ENCODE results near the gene HLCS.
A peak's percentile ranks its signal among the peaks of the same experiment; 100 is the strongest.

HLCS gene

DNA sequence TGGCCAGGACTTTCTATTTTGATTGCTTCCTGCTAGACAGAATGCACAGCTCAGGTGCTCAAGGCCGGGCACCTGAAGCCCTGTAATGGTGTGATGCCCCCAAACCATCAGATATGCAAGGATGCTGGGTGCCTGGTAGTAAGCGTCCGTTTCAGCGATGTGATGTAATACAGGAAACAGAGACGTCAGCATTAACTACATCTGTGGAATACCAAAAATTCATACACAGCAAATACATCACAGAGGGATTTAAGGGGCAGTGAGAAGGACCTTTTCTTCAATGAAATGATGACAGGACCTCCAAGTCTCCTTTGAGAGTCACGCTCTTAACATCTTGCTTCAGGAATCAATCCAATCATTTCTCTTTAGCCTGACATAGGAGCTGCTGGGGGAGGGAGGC is 203.2 kb downstream of the HLCS start:
- no peak for DNase-seq

DNA sequence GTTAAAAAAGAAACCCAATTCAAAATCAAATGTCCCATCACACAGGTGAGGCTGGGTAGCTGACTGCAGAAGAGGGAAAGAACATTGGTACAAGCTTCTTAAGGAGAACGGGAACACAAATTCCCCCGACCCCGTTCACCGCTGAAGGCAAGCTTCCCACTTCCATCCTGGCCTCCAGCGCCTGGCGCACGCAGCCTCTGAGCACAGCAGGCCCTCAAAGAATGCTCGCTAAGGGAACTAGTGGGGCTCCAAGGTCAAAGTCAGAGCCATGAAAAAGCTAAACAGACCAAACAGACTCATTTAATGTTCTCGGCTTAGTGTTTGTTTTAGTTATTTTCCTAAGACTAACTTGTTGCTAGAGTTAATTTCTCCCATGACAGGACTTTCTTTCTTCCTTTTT is 203.8 kb downstream of the HLCS start:
- DNase-seq = no peak

DNA sequence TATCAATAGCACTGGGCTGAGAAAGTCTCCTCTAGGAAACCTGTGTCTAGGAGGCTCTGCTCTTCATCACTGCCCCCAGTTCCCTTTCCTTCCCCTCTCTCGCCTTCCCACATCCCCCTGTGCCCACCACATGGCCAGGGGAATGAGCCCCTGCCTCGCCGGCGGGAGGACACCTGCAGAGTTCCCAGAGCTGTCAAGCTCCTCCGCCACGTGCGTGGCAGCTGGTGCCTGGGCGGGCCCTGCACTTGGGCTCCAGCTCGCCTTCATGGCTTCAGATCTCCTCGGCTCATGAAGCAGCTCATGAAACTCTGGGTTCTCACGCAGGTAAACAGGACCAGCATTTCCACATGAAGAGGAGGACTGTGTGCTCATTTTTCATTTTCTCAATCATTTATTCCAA is 204.8 kb downstream of the HLCS start:
- DNase-seq = no peak

DNA sequence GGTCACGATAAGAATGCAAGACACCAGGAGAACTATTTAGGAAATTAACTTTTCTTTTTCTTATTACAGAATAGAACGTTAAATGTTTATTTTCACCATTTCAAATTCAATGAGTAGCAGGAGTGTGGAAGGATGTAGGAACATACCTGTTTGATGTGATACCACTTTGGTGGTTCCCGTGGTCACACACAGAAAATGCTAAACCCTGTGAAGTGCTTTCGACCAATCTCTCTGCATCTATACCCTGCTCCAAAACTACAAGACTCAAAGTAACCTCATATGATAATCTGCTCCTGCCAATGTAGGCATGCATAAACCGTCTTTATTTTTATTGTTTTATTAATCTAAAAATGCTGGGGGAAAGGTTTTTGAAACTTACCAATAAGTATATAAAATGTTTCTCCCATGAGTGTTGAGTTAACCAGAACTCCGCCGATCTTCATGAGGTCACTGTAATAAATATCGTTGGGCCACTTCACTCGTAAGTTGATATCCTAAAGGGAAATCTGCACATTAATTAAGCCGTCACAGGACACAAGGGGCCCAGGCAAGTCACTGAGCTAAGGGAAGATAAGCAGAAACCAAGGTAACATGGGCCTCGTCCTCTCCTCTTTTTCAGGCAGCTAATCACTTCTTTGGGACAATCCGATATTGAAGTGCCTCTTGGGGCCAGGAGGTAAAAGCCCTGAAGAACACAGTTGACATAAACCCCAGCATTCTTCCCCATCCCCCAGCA is 207.0 kb downstream of the HLCS start:
- DNase-seq = no peak

DNA sequence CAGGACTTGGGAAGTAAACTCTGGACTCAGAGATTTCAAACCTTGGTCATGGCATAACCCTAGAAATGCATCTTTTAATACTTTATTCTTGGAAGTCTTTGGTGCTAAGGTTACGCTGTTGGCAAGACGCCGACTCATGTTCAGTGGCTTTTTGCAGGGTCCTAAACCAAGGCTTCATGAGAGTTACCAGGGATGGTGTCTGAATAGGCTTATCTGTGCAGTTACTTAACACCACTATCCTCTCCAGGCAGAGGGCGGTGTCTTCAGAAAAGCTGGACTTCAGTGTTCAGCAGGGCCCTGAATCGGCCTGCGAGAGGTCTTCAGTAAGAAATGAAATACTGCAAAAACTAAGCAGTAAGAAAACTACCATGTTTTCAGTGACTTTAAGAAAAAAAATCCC is 209.3 kb downstream of the HLCS start:
- no peak for DNase-seq

DNA sequence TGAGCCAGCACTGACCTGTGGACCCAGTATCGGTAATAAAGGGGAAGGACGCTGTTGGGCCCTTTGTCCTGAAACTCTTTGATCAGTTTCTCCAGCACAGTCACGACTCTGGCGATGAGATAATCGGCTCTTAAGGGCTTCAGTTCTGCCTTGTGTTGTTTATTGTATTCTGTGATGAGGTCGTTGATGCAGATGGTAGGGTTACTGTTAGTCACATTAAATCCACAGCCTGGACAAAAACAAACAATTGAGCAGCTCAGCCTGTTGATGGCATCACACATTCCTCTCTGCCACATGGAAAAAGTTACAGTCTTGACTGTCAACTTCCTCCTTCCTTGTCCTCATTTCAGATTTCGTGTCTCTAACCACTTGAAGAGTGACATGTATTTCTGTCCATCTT is 209.9 kb downstream of the HLCS start:
- no peak for DNase-seq

DNA sequence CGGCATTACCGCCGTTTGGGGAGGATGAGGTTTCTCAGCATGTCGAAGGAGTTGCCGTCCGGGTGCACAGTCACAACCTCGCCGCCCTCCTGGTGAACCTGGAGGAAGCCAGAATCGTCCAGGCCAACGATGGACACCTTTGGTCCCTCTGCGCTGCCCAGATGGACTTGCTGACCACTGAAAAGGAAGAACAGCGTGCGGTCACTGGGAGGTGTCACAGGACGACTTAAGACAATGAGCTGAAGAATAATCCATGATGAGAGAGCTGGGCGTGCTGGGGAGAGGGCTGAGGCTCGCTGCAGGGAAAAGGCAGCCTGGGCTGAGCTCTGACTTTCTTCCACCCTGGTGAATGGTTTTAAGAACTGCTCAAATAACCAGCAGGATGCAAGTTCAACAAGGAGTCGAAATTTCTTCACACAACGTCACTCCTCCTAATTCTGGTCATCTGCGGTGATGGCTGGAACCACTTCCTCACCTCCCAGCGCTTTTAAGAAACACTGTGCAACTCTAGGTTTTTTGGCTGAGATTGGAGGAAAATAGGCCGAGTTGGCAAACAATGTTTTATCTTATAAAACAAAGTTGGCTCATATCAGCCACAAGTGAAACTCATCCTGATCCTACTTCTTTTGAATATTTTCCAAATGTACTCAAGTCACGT is 212.1 kb downstream of the HLCS start:
- no peak for DNase-seq

DNA sequence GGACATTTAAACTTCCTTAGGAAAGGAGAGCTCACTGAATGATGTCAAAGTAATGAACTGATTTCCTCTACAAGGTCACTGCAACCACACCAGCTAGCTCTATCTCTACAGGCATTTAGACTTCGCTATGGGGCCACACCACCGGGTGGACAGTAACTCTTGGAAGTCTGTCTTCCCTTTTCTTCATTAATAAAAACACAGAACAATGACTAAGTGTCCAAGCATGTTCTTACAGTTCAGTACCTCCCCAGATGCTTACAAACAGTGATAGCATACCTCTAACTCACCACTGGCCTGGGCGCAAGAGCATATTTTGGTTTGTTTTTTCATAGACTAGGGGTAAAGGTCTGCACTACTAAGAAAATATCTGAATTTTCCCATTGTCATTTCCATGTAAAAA is 212.9 kb downstream of the HLCS start:
- no peak for DNase-seq

DNA sequence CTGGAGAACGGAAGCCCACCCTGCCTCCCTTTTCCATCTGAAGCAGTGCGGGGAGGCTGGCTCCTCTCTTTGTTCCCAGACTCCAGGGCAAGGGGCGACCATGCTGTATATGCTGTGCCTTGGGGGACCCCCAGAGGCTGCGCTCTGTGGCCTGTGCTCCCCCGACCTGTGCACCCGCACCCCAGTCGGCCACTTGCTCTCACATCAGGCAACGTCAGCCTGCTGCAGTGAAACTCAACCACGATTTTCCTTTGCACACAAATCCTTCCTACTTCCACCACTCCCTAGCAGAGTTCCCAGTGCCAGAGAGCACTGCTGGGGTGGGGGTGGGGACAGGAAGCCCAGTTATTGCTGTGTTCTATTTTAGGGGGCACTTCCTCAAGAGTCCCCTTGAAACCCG is 215.1 kb downstream of the HLCS start:
- no peak for DNase-seq

DNA sequence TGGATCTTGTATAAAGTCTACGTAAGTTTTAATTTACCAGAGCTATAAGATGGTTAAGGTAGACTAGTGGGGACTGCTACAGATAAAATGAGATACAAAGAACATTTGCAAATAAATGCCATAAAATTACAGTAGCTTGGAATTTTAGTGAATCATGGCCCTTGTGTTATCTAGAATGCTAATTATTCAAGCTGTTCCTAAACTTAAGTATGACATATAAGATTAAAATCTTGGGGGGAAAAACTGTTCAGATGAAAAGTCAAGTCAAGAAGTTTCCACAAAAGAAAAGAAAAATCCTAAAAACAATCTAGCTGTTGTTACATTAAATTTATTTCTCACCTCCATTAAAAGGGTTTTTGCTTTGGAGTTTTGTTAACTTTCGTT is 215.9 kb downstream of the HLCS start:
- DNase-seq = no peak

DNA sequence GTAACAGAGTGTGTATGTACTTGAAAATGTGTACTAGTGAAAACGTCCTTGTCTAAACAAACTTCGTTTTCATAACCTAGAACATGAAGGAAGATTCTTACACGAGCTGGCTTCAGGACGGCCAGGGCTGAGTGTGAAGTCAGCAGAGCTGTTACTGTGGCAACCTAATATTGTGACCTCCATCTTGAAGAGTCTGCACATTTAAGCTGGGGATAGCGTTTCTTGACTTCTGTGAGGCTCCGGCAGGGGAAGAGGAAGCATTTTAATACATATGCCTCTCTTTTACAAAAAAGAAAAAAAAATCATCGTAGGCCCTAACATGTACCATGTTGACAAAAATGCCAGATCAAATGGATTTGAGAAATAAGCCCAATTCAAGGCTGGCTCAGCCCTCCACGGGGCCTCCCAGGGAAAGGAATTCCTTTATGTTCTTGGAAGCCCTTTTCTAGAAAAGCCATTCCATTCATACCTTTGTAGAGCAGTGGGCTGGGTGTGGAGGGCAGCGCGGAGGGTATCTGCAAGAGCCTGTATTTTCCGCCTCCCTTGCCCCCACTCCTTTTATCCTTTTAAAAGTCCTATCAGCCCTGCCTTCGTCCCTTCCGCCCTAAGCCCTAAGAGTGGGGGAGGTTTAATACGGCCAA is 216.4 kb downstream of the HLCS start:
- DNase-seq = no peak

DNA sequence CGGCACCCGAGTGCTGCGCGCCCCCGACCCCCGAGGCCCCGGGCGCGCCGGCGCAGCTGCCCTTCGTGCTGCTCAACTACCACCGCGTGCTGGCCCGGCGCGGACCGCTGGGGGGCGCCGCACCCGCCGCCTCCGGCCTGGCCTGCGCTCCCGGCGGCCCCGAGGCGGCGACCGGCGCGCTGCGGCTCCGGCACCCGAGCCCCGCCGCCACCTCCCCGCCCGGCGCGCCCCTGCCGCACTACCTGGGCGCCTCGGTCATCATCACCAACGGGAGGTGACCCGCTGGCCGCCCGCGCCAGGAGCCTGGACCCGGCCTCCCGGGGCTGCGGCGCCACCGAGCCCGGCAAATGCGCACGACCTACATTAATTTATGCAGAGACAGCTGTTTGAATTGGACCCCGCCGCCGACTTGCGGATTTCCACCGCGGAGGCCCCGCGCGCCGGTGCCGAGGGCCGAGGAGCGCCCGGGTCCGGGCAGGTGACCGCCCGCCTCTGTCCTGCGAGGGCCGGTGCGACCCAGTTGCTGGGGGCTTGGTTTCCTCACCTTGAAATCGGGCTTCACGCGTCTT is 218.6 kb downstream of the HLCS start:
- DNase-seq = no peak

DNA sequence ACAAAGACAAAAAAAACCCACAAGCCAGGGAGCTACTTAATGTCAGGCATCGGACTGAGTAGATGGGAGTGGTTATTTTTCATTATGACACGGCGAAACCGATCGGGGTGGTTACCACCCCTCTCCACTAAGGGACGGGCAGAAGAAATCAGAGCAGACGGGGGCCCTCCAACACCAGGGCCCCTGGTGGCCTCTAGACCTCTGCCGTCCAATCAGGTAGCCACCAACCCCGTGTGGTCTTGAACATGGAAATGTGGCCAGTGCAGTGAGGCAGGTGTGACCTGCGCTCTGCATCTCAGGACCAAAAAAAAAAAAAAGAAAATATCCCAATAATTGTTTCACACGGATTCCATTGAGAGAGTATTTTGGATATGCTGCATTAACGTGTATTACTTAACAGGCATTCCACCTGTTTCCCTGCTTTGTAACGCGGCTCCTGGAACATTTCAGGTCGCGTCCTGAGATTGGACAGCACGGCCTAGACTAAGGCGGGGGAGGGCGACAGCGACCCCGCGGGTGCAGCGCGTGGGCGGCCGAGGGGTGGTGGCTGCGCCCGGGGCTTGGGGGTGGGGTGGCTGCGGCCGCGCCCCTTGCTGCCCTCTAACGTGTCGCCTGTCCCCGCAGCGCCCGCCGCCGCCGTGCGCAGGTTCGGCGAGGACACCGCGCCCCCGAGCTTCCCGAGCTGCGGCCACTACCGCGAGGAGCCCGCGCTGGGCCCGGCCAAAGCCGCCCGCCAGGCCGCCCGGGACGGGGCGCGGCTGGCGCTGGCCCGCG is 219.2 kb downstream of the HLCS start:
- DNase-seq = no peak

DNA sequence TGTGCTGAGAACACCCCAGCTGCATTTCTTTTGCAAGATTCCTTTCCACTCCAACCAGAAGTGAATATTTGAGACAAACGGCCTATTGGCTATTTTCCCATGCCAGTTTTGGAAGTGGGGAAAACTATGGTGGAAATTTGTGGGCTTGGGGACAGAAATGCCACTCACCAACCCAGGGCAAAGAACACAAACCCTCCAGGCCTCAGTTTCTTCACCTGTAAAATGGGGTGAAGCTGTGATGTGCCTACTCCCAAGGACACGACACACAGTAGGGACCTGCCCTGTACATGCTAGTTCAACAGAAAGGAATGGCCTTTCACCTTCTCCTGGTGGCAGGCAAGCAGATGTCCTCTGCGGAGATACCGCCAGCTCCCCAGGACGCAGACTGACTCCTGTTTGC is 221.0 kb downstream of the HLCS start:
- DNase-seq = no peak

DNA sequence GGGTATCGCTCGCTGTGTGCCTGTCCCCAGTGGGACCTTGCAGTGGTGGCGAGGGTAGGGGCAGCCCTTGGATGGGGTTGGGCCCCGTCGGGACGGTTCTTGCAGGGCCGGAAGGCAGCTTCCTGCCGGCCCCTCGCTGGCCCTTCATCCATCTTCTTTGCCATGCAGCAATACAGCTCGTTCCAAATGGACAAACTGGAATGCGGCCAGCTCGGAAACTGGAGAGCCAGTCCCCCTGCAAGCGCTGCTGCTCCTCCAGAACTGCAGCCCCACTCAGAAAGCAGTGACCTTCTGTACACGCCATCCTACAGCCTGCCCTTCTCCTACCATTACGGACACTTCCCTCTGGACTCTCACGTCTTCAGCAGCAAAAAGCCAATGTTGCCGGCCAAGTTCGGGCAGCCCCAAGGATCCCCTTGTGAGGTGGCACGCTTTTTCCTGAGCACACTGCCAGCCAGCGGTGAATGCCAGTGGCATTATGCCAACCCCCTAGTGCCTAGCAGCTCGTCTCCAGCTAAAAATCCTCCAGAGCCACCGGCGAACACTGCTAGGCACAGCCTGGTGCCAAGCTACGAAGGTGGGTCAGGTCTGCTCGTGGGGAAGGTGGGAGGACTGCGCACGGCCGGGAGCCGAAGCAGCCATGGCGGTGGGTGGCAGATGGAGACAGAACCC is 221.8 kb downstream of the HLCS start:
- DNase-seq = peak; percentile 41

DNA sequence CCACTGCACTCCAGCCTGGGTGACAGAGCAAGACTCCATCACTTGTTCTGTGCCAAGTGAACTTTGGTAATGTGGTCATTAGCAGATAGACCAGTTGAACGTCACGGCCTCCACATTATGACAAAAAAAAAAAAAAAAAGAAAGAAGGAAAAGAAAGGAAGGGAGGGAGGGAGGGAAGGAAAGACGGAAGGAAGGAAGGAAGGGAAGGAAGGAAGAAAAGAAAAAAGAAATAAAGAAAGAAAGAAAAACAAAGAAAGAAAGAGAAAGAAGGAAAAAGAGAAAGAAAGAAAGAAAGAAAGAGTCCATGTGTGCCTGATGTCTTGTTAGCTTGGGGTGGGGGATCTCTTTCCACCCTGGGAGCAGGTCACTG is 222.3 kb downstream of the HLCS start:
- DNase-seq = no peak

DNA sequence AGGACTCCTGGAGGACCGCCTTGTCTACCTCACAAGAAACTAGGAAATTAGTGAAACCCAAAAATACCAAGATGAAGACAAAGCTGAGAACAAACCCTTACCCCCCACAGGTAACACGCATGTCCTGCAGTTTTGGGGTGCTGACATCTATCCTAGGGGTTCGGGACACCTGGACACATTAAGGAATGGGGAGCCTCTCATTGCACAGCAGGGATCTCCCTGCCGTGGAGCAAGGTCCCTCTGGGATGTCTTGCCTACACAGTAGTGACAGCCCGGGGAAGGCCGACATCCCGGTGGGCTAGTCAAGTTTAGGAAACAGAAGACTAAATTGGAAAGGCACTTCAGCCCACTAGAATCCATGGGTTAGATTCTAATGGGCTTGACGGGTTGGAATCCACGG is 223.0 kb downstream of the HLCS start:
- DNase-seq = no peak

DNA sequence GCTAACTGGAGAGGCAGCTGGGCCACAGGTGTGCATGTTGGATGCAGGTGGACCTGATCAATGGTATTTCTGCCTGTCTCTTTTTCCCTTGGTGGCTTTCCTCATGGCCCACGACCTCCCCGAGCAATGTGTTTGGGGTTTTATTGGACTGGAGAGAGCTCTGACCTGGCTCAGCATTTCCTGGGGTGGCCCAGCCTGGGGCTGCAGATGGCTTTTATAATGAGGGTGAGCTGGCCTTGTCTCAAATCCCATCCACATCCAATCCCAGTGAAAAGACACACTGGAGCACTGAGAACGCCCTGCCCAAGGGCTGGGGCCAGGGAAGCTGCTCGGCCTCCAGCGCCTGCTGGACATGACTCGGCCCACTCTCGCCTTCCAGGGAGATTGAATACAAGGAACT is 223.5 kb downstream of the HLCS start:
- no peak for DNase-seq

DNA sequence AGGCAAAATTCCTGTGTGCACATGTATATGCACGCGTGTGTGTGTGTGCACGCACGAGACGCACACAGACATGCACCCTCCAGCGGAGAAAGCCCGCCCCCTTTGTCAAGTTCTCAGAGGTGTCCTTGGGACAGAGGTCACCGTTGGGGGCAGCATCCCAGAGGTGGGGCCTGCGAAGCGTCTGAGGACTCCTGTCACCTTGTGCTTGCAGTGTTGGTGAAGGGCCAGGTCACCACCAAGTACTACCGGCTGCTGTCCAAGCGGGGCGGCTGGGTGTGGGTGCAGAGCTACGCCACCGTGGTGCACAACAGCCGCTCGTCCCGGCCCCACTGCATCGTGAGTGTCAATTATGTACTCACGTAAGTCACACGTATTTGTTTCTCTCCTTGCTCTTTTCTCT is 225.0 kb downstream of the HLCS start:
- DNase-seq = no peak

DNA sequence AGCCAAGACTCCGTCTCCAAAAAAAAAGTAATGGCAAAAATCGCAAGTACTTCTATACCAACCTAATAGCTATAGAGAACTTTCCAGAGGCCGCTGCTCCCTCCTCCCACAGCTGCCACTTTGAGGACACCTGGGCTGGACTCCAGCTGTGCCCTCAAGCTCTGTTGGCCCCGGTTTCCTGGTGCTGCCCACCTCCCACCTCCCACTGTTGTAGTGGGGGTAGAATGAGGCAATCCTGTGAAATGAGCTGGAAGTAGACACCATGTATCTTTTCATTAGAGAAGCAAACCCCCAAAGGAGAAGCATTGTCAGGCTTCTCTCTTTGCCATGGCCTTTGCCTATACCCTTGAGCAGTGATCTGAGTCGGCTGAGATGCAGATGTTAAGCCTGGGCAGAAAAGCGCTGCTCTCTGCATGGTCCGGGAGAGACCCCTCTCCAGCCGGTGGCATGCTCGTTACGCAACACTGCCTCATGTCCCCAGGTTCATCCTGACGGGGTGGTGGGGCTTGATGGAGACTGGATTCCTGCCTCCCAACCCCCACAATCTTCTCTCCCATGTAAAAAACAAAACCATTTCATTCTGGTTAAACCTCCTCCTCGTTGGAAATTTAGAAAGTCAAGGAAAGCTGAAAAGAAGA is 227.9 kb downstream of the HLCS start:
- DNase-seq = no peak

DNA sequence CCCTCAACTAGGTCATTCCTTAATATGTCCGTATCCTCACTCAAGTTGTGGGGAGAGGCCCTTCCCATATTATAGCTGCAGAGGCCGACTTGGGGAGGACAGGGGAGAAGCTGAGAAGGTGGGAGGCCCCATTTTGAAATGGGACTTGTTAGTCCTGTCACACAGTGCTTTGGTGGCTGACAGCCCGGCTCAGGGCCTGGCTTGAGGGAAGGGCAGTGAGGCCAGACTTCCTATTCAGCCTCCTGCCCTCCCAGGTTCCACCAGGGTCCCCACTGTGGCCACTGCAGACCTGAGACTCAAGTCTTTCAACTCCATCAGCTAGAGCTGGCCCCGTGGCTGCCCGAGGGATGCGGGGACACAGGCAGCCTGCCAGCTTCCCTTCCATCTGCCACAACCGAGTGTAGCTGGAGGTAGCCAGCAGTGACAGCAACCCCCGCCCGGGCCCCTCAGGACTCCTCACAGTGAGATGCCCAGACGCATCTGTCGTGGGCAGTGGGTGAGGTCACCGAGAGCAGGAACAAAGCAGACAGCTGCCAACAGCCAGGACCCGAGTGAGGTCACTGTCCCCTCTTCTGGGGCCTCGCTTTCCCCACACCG is 230.6 kb downstream of the HLCS start:
- no peak for DNase-seq

DNA sequence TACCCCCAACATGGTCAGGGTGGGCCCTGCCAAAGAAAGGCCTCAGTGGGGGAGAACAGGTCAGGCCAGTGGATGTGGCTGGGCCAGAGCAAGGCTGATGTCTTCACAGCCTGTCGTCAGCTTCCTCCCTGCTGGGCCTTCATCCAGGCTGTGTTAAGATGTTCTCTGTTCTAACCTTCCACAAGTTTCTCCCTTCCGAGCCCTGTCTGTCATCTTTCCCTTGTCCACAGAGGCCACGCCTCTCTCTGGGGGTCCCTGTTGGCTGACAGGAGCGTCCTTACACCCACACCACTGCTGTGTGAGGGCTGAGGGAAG is 231.3 kb downstream of the HLCS start:
- DNase-seq = no peak

Data from DMS153 (cell line).